Thymus (tissue), 11 donors: Measurements from ENCODE around the gene POLR3C. TPM values are rescaled to one million over a fixed set of nuclear protein-coding genes. Genes with fewer than 3 reads are reported as not detected.

Experiments used
- DNase-seq, 9 donors: peaks; one replicate each; pipeline ENCODE4 v3.0.0-alpha.2; 2013; ENCODE audit warnings: low spot score in 9 of 9, low read depth in 6 of 9, missing footprints in 1 of 9
- H3K27ac ChIP-seq, 2 donors: one replicate each; pipeline ENCODE4 v1.5.1; 2013; ENCODE audit warnings: control low read depth in 1 of 2, low read depth in 1 of 2, low read length in 1 of 2, mild to moderate bottlenecking in 1 of 2, moderate library complexity in 1 of 2
- H3K27me3 ChIP-seq, 2 donors: one replicate each; pipeline ENCODE4 v1.5.1; 2013; ENCODE audit warnings: low read length in 1 of 2; ENCODE audit not compliant: control insufficient read depth in 2 of 2, insufficient read depth in 1 of 2
- H3K36me3 ChIP-seq, 2 donors: one replicate each; pipeline ENCODE4 v1.5.1; 2013; ENCODE audit warnings: low read length in 1 of 2, mild to moderate bottlenecking in 1 of 2, moderate library complexity in 1 of 2; ENCODE audit not compliant: control insufficient read depth in 2 of 2, insufficient read depth in 2 of 2
- H3K4me1 ChIP-seq, 2 donors: one replicate each; pipeline ENCODE4 v1.5.1; 2013; ENCODE audit warnings: low read length in 2 of 2; ENCODE audit not compliant: control insufficient read depth in 2 of 2, insufficient read depth in 2 of 2
- H3K4me3 ChIP-seq, 2 donors: one replicate each; pipeline ENCODE4 v1.5.1; 2013; ENCODE audit warnings: low read length in 2 of 2, control low read depth in 1 of 2, mild to moderate bottlenecking in 1 of 2
- H3K9me3 ChIP-seq, 2 donors: one replicate each; pipeline ENCODE4 v1.5.1; 2013; ENCODE audit warnings: low read length in 1 of 2, mild to moderate bottlenecking in 1 of 2; ENCODE audit not compliant: control insufficient read depth in 2 of 2, insufficient read depth in 1 of 2
- WGBS: extraction: QIAGEN DNeasy Blood & Tissue Kit; methylation state at CpG from one replicate; pipeline ENCODE4 v1.1.7; 2013; 5-methylcytosine and 5-hydroxymethylcytosine counted together
- polyA plus RNA-seq: library from polyadenylated mRNA; stranded (reverse); fragments of 200-250 nt; gene quantifications from one replicate; pipeline ENCODE4 v1.2.3, GENCODE V29; 2013
- total RNA-seq: library from RNA; stranded (reverse); fragments of 120-200 nt; gene quantifications from one replicate; pipeline ENCODE4 v1.2.4, GENCODE V29; 2013
- donor health status: healthy.

POLR3C gene
- total and polyA plus RNA-seq, 2 donors, result 17.2 to 26.7 TPM

DNA sequence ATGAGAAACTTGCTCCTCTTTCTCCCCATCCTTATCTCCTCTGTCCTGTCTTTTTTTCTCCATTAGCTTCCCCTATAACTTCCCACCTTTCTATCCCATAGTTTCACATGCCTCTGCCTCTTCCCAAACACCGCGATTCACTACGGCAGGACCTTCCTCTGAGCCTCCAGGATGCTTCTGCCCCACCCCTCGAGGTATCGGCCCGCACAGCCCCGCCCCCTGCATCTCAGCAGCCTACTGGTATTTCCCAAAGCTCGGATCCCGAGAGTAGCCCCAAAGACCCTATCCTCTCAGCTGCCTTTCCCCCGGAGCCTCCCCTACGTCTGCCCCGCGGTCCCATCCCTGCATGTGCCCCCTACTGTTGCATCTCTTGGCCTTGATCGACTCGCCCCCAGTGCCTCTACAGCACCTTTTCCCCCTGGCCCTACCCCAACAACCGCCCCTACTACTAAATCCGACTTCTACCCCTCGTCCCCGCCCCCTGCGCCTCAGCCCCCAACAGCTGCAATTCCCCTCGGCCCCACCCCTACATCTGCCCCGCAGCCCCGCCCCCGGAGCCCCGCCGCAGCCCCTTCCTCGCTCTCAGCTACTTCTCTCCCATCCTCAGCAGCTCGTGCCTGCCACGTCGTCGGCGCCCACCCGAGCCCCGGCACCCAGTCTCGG lies 34.4 kb downstream of the POLR3C start:
- Histone ChIP-seq H3K27me3 (peaks cover 0 to 2% of the 10 kb centered on the region in 2 donors), H3K27ac (peak overlapping the region; percentile 91 to 97), H3K4me3 (peak overlapping the region; percentile 90 to 91), H3K36me3 (peaks cover 24 to 31% of the 10 kb centered on the region in 2 donors), H3K4me1 (peaks cover 3 to 13% of the 10 kb centered on the region in 2 donors), H3K9me3 (peaks cover 0 to 3% of the 10 kb centered on the region in 2 donors)
- peak in 7 of 9 donors; percentile 37 to 89 (median 79) for DNase-seq
- WGBS, result 2% methylated on average over 35 of the region's 35 CpGs

DNA sequence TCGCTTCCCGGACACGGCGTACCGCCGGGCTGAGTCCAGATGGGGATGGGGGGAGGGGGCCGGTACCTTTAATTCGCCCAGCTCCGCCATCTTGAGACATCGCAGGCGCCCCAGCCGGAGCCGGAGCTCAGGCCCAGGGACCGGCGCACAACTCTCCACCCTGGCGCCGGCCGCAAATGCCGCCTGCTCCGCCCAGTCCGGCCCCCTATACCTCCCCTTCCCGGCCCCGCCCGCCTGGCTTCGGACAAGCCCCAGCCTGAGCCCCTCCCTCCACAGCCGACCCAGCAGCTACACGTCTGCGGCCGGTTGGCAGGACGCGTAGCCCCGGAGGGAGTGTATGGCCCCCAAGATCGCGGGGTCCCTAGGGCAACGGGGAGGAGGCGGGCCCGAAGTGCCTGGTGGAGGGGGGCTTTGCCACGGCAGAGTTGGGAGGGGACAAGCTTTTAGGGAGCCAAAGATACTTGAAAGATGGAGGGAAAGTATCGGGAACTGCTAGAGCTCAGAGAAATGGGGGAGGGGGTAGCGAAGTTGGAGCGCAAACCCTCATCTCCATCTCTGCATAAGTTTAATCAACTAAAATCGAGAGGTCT lies 35.0 kb downstream of the POLR3C start, which contains the start of gene PIAS3:
PIAS3 (minus strand) TSS at position 181 of the 590 bp plus-strand sequence; CDS start at position 90, 91 bp downstream.
- peaks cover 0 to 7% of the 10 kb centered on the region in 2 donors for H3K27me3 ChIP-seq
- under 1% methylated on average over 42 of the region's 42 CpGs for WGBS
- H3K9me3 ChIP-seq, result peaks cover 0 to 3% of the 10 kb centered on the region in 2 donors
- H3K4me3 ChIP-seq, result peak within 1 kb of the TSS; percentile 90 to 91
- peak within 1 kb of the TSS; percentile 91 to 97 for H3K27ac ChIP-seq
- peaks cover 20 to 25% of the 10 kb centered on the region in 2 donors for H3K36me3 ChIP-seq
- DNase-seq, result peak in 8 of 9 donors; percentile 55 to 93 (median 83)
- H3K4me1 ChIP-seq, result peaks cover 3 to 13% of the 10 kb centered on the region in 2 donors

DNA sequence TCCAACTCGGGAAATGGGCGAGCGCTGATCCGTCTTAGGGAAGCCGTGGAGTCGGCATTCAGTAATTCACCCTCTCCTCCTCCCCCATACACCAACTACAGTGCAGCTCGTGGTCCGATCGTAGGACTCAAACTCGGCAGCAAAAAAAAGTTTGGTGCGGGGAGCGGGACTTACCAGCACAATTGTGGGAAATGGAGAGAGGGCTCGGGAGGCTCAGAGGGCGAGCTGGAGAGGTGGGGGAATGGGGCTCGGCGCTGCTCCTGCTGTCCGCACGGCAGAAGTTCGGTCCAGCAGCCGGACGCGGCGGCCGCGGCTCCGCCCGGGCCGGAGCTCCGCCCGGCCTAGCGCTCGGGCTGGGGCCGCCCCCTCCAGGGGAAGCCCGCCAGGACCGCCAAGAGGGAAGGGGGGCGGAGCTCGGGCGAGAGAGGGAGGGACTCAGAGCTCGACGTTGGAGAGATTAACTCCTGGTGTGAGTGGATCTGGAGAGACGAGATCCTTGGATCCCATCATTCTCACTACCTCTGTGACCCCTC lies 35.6 kb downstream of the POLR3C start:
- peak overlapping the region; percentile 90 to 91 for H3K4me3 ChIP-seq
- DNase-seq, result peak in 8 of 9 donors; percentile 23 to 80 (median 58)
- WGBS, result under 1% methylated on average over 41 of the region's 41 CpGs
- H3K9me3 ChIP-seq, result peaks cover 0 to 3% of the 10 kb centered on the region in 2 donors
- peak overlapping the region; percentile 91 to 97 for H3K27ac ChIP-seq
- H3K36me3 ChIP-seq, result peaks cover 15 to 19% of the 10 kb centered on the region in 2 donors
- peaks cover 3 to 13% of the 10 kb centered on the region in 2 donors for H3K4me1 ChIP-seq
- H3K27me3 ChIP-seq, result peaks cover 0 to 8% of the 10 kb centered on the region in 2 donors

DNA sequence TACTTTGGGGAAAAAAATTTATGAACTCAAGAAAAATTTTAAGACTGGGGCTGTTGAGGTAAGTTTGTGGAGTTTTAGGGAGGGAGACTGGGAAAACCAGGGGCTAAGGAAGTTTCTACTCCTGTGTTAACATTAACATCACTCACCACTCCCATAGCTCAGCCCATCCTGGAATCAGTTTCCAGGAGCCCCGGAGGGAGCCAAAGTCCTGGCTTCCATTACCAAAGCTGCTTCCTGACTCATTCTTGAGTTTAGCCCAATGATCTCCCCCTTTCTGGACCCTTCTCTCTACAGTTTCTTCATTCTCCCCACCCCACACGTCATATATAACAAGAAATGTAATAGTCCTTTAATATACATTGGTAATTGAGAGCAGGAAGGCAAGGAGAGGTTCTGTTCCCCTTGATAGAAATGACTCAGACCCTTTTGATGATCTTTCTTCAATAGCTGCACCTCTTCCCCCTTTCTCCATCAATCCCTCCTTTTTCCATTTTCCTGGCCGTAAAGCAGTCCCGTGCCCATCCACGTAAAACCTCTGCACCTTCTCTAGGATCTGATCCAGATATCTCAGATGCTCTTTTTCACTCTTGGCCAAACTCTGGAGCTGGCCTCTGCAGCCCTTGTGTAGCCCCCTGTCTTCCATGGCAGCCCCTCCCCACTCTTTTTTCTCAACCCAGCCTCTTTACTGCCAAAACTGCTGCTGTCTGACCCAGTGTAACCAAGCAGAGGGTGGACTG lies 39.5 kb downstream of the POLR3C start:
- Histone ChIP-seq H3K27me3 (peaks cover 0 to 18% of the 10 kb centered on the region in 2 donors), H3K4me3 (no peak overlapping the region), H3K9me3 (no peaks in the 10 kb centered on the region), H3K36me3 (no peaks in the 10 kb centered on the region), H3K27ac (peak overlapping the region in 1 of 2 donors; percentile 17), H3K4me1 (peaks cover 0 to 4% of the 10 kb centered on the region in 2 donors)
- whole genome bisulfite sequencing, result 93% methylated on average over 5 of the region's 5 CpGs
- DNase-seq, result no peak

DNA sequence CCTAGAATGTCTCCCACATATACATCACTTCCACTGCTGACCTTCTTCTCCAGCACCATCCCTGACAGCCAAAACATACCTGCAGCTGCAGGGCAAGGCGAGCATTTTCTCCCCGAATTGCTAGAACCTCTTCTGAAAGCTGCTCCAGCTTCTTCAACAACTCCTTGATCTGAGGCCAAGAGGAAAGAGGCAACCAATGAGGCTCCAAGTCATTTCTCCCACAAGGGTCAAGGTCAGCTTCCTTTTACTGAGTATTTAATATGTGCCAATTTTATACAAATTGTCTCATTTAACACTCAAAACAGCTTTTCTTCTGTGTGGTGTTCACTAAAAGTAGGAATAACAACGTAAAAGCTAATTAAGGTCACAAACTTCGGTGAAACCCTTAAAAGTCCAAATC lies 44.2 kb downstream of the POLR3C start:
- Histone ChIP-seq H3K9me3 (no peaks in the 10 kb centered on the region), H3K4me3 (no peak overlapping the region), H3K27ac (no peak overlapping the region), H3K4me1 (peaks cover 9 to 12% of the 10 kb centered on the region in 2 donors), H3K27me3 (peaks cover 0 to 39% of the 10 kb centered on the region in 2 donors), H3K36me3 (no peaks in the 10 kb centered on the region)
- no peak for DNase-seq
- 96% methylated on average over 4 of the region's 4 CpGs for WGBS

DNA sequence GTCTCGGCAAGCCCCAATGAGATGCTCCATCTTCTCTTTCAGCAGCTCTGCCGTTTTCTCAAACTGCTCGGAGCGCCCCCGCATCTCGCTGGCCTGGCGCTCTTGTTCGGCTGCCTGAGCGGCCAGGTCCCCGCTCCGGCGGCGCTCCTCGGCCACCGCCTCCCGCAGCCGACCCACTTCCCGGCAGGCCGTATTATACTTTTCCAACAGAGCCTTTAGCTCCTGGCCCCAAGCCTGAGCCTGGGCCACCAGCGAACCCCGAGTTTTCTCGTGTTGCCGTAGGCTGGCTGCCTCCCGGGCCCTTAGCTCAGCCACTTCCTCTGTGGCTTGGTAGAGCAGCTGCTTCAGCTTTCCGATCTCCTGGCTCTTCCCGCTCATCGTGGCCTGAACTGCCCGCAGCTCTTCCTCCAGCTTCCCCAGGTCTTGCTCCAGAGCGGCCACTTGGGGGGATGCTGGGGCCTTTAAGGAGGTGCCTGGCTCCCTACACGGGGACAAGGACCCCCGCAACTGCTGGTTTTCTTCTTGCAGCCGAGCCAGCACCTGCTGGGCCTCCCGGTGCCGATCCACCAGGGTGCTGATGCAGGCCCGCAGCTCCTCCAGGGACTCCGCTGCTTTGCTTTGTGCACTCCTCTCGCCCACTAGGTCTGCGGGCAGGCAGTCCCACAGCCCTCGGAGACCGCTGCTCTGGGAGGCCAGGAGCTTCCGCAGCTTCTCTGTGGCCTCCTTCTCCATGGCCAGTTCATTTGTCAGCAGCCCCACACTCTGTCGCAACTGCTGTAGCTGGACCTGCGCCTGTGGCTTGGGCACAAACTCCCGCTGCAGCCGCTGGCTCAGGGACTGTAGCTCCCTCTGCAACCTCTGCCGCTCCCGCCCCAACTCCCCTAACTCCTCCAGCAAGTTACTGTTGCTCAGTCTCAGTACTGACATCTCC lies 48.3 kb downstream of the POLR3C start:
- Histone ChIP-seq H3K4me3 (peak overlapping the region; percentile 19 to 46), H3K4me1 (peaks cover 9 to 12% of the 10 kb centered on the region in 2 donors), H3K27me3 (peaks cover 0 to 43% of the 10 kb centered on the region in 2 donors), H3K9me3 (no peaks in the 10 kb centered on the region), H3K27ac (peak overlapping the region in 1 of 2 donors; percentile 66), H3K36me3 (no peaks in the 10 kb centered on the region)
- 30% methylated on average over 47 of the region's 47 CpGs for whole genome bisulfite sequencing
- DNase-seq, result peak in 4 of 9 donors; percentile 25 to 66 (median 30)

DNA sequence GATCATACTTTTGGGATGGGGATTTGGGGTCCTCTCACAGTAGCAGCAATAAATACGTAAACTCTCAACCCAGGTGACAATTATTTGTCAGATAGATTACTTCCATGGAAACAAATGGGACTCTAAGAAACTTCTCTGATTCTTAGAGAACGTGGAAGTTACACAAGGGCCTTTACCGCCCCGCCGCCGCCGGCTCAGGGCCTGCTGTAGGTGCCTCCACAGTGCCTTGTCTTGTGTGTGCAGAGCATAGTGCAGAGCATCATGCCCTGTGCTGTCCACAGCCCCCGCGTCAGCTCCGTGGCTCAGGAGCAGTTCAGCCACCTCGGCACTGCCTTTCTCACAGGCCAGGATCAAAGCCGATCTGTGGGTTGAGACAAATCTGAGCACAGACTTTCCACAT lies 50.6 kb downstream of the POLR3C start:
- no peak overlapping the region for H3K27ac ChIP-seq
- H3K36me3 ChIP-seq, result no peaks in the 10 kb centered on the region
- DNase-seq, result no peak
- no peaks in the 10 kb centered on the region for H3K9me3 ChIP-seq
- 98% methylated on average over 12 of the region's 12 CpGs for WGBS
- H3K4me1 ChIP-seq, result peaks cover 9 to 12% of the 10 kb centered on the region in 2 donors
- H3K27me3 ChIP-seq, result peaks cover 0 to 40% of the 10 kb centered on the region in 2 donors
- no peak overlapping the region for H3K4me3 ChIP-seq

DNA sequence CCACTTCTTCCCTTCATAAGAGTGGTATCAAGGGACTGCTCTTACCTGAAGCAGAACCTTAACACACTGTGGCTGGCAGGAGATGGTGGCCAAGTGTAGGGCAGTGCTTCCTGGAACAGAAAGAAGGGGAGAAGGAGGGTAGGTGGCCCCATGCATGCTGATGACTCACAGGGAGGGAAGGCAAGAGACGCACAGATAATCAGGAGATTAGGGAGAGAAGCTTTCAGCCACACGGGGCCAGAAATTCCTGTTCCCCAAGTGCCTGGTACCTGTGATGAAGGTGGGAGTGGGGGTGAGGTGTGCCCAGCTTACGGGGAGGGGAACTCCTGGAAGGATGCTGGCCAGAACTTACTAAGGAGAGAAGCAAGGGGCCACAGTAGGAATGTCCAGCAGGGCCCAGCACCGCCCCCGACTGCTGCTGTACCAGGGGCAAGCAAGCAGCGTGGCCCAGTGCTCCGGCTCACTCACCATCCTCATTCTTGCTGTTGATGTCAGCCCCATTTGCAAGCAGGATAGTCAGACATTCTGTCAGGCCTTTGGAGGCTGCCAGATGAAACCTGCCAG lies 54.0 kb downstream of the POLR3C start:
- Histone ChIP-seq H3K4me3 (no peak overlapping the region), H3K9me3 (no peaks in the 10 kb centered on the region), H3K36me3 (no peaks in the 10 kb centered on the region), H3K27me3 (peaks cover 0 to 21% of the 10 kb centered on the region in 2 donors), H3K4me1 (no peaks in the 10 kb centered on the region), H3K27ac (no peak overlapping the region)
- no peak for DNase-seq
- 97% methylated on average over 7 of the region's 7 CpGs for WGBS
